ENCODE data around the gene USF2. TPM values are rescaled to one million over a fixed set of nuclear protein-coding genes. Genes with fewer than 3 reads are reported as not detected.

Gene USF2
- total RNA-seq, 2 experiments from 2014 or later, result 149 to 159 TPM

- Mint-ChIP-seq H3K27me3 (peaks cover 1% of the 10 kb centered on the region), H3K36me3 (no peaks in the 10 kb centered on the region), H3K27ac (no peak overlapping the region), H3K9me3 (no peaks in the 10 kb centered on the region), H3K4me1 (peaks cover under 1% of the 10 kb centered on the region), H3K4me3 (no peak overlapping the region)
- POLR2A ChIA-PET, result no interaction called here
- ATAC-seq (ENCODE audit: low read depth) (no peak), DNase-seq (no peak)
Measured at GRCh38 chr19:35290381-35291127, 21.8 kb downstream of the USF2 start.

- no peak for DNase-seq
- Mint-ChIP-seq H3K4me1 (peaks cover 7% of the 10 kb centered on the region), H3K4me3 (no peak overlapping the region), H3K9me3 (no peaks in the 10 kb centered on the region), H3K27me3 (peaks cover 3% of the 10 kb centered on the region), H3K36me3 (no peaks in the 10 kb centered on the region), H3K27ac (no peak overlapping the region)
- POLR2A ChIA-PET, result no interaction called here
- no peak for ATAC-seq (ENCODE audit: low read depth)
Measured at GRCh38 chr19:35291259-35291658, 22.5 kb downstream of the USF2 start.

DNA sequence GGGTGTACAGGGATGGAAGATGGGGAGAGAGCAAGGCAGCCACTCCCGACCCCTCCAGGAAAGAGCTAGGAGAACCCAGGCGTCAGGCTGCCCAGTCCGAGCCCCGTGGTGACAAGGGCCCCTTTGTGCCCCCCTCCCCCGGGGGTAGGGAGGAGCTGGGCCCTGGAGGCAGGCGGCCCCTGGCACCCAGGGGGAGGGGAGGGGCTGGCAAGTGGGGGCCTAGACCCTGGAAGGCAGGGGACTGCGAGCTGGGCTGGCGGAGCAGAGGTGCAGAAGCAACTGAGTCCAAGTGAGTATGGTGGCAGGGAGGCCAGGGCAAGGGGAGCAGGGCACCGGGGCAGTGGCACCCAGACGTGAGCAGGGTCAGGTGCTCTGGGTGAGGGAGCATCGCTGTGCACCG lies 23.2 kb downstream of the USF2 start, which contains the start of gene MAG:
Gene MAG, plus strand, starts transcription at position 246 of the 400 bp plus-strand sequence. CDS start 3,248 bp downstream, outside the sequence.
- DNase-seq (no peak), ATAC-seq (ENCODE audit: low read depth) (no peak)
- Mint-ChIP-seq H3K9me3 (no peaks in the 10 kb centered on the region), H3K4me3 (no peak within 1 kb of the TSS), H3K27me3 (peaks cover 3% of the 10 kb centered on the region), H3K36me3 (no peaks in the 10 kb centered on the region), H3K4me1 (peaks cover 7% of the 10 kb centered on the region), H3K27ac (no peak within 1 kb of the TSS)
- POLR2A ChIA-PET, result no interaction called here

- Mint-ChIP-seq H3K4me1 (peaks cover 7% of the 10 kb centered on the region), H3K27me3 (peaks cover 3% of the 10 kb centered on the region), H3K27ac (no peak overlapping the region), H3K36me3 (no peaks in the 10 kb centered on the region), H3K9me3 (no peaks in the 10 kb centered on the region), H3K4me3 (no peak overlapping the region)
- POLR2A ChIA-PET, result no interaction called here
- DNase-seq, result no peak
- ATAC-seq (ENCODE audit: low read depth), result no peak
Measured at GRCh38 chr19:35292421-35293362, 23.9 kb downstream of the USF2 start.

GRCh38 chr19:35293363-35293739 lies 24.6 kb downstream of the USF2 start:
- POLR2A ChIA-PET, result no interaction called here
- H3K4me1 Mint-ChIP-seq, result peaks cover 7% of the 10 kb centered on the region
- no peak overlapping the region for H3K27ac Mint-ChIP-seq
- ATAC-seq (ENCODE audit: low read depth) (no peak), DNase-seq (no peak)
- peaks cover 3% of the 10 kb centered on the region for H3K27me3 Mint-ChIP-seq
- H3K4me3 Mint-ChIP-seq, result no peak overlapping the region
- H3K36me3 Mint-ChIP-seq, result no peaks in the 10 kb centered on the region
- H3K9me3 Mint-ChIP-seq, result no peaks in the 10 kb centered on the region

- DNase-seq, result no peak
- Mint-ChIP-seq H3K4me1 (peaks cover 7% of the 10 kb centered on the region), H3K4me3 (no peak overlapping the region), H3K36me3 (no peaks in the 10 kb centered on the region), H3K27ac (no peak overlapping the region), H3K27me3 (peaks cover 3% of the 10 kb centered on the region), H3K9me3 (no peaks in the 10 kb centered on the region)
- POLR2A ChIA-PET, result no interaction called here
- ATAC-seq (ENCODE audit: low read depth), result no peak
Measured at GRCh38 chr19:35293808-35294207, 25.0 kb downstream of the USF2 start.

- ATAC-seq (ENCODE audit: low read depth) (no peak), DNase-seq (no peak)
- no peaks in the 10 kb centered on the region for H3K36me3 Mint-ChIP-seq
- H3K4me3 Mint-ChIP-seq, result no peak overlapping the region
- peaks cover 3% of the 10 kb centered on the region for H3K27me3 Mint-ChIP-seq
- no peaks in the 10 kb centered on the region for H3K9me3 Mint-ChIP-seq
- POLR2A ChIA-PET, result no interaction called here
- H3K4me1 Mint-ChIP-seq, result peaks cover 7% of the 10 kb centered on the region
- no peak overlapping the region for H3K27ac Mint-ChIP-seq
Measured at GRCh38 chr19:35294328-35294727, 25.6 kb downstream of the USF2 start.

- no peaks in the 10 kb centered on the region for H3K36me3 Mint-ChIP-seq
- no peak for DNase-seq
- no peak for ATAC-seq (ENCODE audit: low read depth)
- peaks cover 3% of the 10 kb centered on the region for H3K27me3 Mint-ChIP-seq
- H3K4me3 Mint-ChIP-seq, result peak overlapping the region; percentile 54
- POLR2A ChIA-PET, result interaction anchor here (1.7 kb wide), 1 partner anchor 26 kb away, joined by 6 read pairs; the partner anchor contains the start of gene USF2
- peaks cover 7% of the 10 kb centered on the region for H3K4me1 Mint-ChIP-seq
- H3K9me3 Mint-ChIP-seq, result no peaks in the 10 kb centered on the region
- peak overlapping the region; percentile 56 for H3K27ac Mint-ChIP-seq
Measured at GRCh38 chr19:35294859-35295791, 26.4 kb downstream of the USF2 start.

- Mint-ChIP-seq H3K4me1 (peaks cover 7% of the 10 kb centered on the region), H3K36me3 (no peaks in the 10 kb centered on the region), H3K27me3 (peaks cover 3% of the 10 kb centered on the region), H3K4me3 (peak overlapping the region; percentile 54), H3K27ac (peak overlapping the region; percentile 56), H3K9me3 (no peaks in the 10 kb centered on the region)
- ATAC-seq (ENCODE audit: low read depth) (peak; percentile 89), DNase-seq (peak; percentile 63)
- POLR2A ChIA-PET, result interaction anchor here (1.7 kb wide), 1 partner anchor 27 kb away, joined by 6 read pairs; the partner anchor contains the start of gene USF2
Measured at GRCh38 chr19:35295792-35296462, 27.2 kb downstream of the USF2 start.

DNA sequence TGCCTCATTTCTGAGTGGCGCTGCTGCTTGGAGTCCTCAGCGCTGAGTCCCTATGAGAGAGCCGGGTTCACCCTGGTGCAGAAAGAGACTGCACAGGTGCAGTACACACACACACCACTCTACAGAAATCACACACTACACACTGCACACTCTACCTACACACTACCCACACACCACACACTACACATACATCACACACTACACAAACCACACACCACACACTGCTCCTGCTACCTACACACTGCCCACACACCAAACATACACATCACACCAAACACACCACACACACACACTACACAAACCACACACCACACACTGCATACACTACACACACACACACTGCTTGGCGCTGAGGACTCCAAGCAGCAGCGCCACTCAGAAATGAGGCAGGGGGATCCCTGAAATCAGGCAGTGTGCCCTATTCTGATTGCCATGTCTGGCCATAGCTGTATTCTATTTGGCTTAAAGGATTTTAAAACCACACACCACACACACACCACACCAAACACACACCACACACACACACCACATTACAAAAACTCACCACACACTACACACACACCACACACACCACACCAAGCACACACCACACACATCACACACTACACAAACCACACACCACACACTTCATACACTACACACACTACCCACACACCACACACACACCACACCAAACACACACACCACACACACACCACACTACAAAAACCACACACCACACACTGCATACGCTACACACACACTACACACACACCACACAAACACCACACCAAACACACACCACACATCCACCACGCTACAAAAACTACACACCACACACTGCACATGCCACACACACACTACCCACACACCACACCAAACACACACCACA lies 28.1 kb downstream of the USF2 start:
- Mint-ChIP-seq H3K9me3 (no peaks in the 10 kb centered on the region), H3K4me1 (peaks cover 7% of the 10 kb centered on the region), H3K36me3 (no peaks in the 10 kb centered on the region), H3K27me3 (peaks cover 3% of the 10 kb centered on the region), H3K4me3 (no peak overlapping the region), H3K27ac (no peak overlapping the region)
- POLR2A ChIA-PET, result interaction anchor here (0.5 kb wide), 1 partner anchor 11 kb away, joined by 3 read pairs; no protein-coding TSS in a partner anchor
- DNase-seq (no peak), ATAC-seq (ENCODE audit: low read depth) (peak; percentile 19)

DNA sequence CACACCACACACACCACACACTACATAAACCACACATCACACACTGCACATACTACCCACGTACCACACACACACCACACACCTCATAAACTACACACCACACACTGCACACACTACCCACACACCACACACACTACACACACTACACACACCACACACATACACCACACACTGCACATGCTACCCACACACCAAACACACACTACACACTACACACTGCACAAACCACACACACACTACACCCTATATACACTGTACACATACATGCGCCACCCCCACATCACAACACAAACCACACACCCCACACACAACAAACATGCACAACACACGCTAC lies 28.7 kb downstream of the USF2 start:
- Mint-ChIP-seq H3K27me3 (peaks cover 3% of the 10 kb centered on the region), H3K36me3 (no peaks in the 10 kb centered on the region), H3K4me3 (no peak overlapping the region), H3K4me1 (peaks cover 7% of the 10 kb centered on the region), H3K27ac (no peak overlapping the region), H3K9me3 (no peaks in the 10 kb centered on the region)
- no peak for DNase-seq
- ATAC-seq (ENCODE audit: low read depth), result no peak
- POLR2A ChIA-PET, result no interaction called here

GRCh38 chr19:35297922-35298321 lies 29.2 kb downstream of the USF2 start:
- H3K4me1 Mint-ChIP-seq, result peaks cover 7% of the 10 kb centered on the region
- no peak overlapping the region for H3K4me3 Mint-ChIP-seq
- no peaks in the 10 kb centered on the region for H3K9me3 Mint-ChIP-seq
- ATAC-seq (ENCODE audit: low read depth) (no peak), DNase-seq (no peak)
- H3K27me3 Mint-ChIP-seq, result peaks cover 3% of the 10 kb centered on the region
- no peaks in the 10 kb centered on the region for H3K36me3 Mint-ChIP-seq
- no peak overlapping the region for H3K27ac Mint-ChIP-seq
- POLR2A ChIA-PET, result no interaction called here

Data from activated naive CD8-positive, alpha-beta T cell treated with anti-CD3 and anti-CD28 coated beads, Interleukin-2, amount 10 ng/mL, durations not matched to agents 7 days and 5 days (primary cell).